H1 (cell line): Measurements from ENCODE around the gene FRMD4B. TPM values are rescaled to one million over a fixed set of nuclear protein-coding genes. Genes with fewer than 3 reads are reported as not detected.

Source experiments
- CTCF ChIA-PET: fragments of 300-600 bp; sonication (Branson Sonifier 250); formaldehyde crosslinking; loops from one replicate; lab custom pipeline; 2021; ENCODE audit not compliant: partially characterized antibody; lab: Charles Lee
- POLR2A ChIA-PET: fragments of 300-600 bp; sonication (Branson Sonifier 250); formaldehyde crosslinking; loops from one replicate; lab custom pipeline; 2021; ENCODE audit warnings: inconsistent platforms; ENCODE audit not compliant: partially characterized antibody; lab: Charles Lee
- DNase-seq, 2 experiments: peaks; one replicate each; pipeline versions ENCODE4 v3.0.0 to v3.0.0-alpha.2; 2010 to 2022; ENCODE audit warnings: low spot score in 2 of 2, low read depth in 1 of 2, mixed read lengths in 1 of 2
- FAIRE-seq: peaks from 2 replicates; lab custom pipeline; 2011; peaks lifted over from hg19 to GRCh38; lab: Jason Lieb, UNC
- H2AFZ ChIP-seq: 2 replicates; pipeline ENCODE4 v1.8.1; 2012; ENCODE audit warnings: low read length, inconsistent platforms
- H2AK5ac ChIP-seq: 2 replicates; pipeline ENCODE4 v1.6.1; 2013; ENCODE audit warnings: low read depth, low read length
- H2BK120ac ChIP-seq: replicated peaks from 2 replicates; pipeline ENCODE3; 2013; ENCODE audit warnings: low read depth, low read length, inconsistent platforms
- H2BK12ac ChIP-seq: 2 replicates; pipeline ENCODE4 v1.6.1; 2013; ENCODE audit warnings: low read depth, low read length
- H2BK15ac ChIP-seq: 2 replicates; pipeline ENCODE4 v1.6.1; 2013; ENCODE audit warnings: low read length
- H2BK20ac ChIP-seq: 2 replicates; pipeline ENCODE4 v1.6.1; 2013; ENCODE audit warnings: low read length
- H2BK5ac ChIP-seq: 2 replicates; pipeline ENCODE4 v1.6.1; 2013; ENCODE audit warnings: low read depth, low read length
- H3K14ac ChIP-seq: 2 replicates; pipeline ENCODE4 v1.6.1; 2013; ENCODE audit warnings: inconsistent platforms; ENCODE audit not compliant: insufficient read length
- H3K18ac ChIP-seq: 2 replicates; pipeline ENCODE4 v1.6.1; 2013; ENCODE audit warnings: low read length; ENCODE audit errors: extremely low read depth
- H3K23ac ChIP-seq: 2 replicates; pipeline ENCODE4 v1.6.1; 2013; ENCODE audit warnings: inconsistent platforms; ENCODE audit not compliant: insufficient read length
- H3K23me2 ChIP-seq: 2 replicates; pipeline ENCODE4 v1.6.1; 2013; ENCODE audit warnings: low read depth, low read length
- H3K27ac ChIP-seq: 2 replicates; pipeline ENCODE4 v1.6.1; 2011; ENCODE audit warnings: low read depth, low read length, inconsistent platforms
- H3K27me3 ChIP-seq, 4 experiments: replicated peaks in 1 of 4; 1 replicate in 1 of 4; 2 replicates in 3 of 4; pipeline versions ENCODE4 v1.6.1 to v1.8.1; 2011 to 2013; ENCODE audit warnings: low read length in 3 of 4, mild to moderate bottlenecking in 3 of 4, inconsistent platforms in 2 of 4, mixed read lengths in 2 of 4, moderate library complexity in 1 of 4; ENCODE audit not compliant: control insufficient read depth in 3 of 4, insufficient read depth in 3 of 4; ENCODE audit errors: extremely low read depth in 1 of 4
- H3K36me3 ChIP-seq, 4 experiments: 2 replicates each; pipeline versions ENCODE4 v1.6.1 to v1.8.1; 2011 to 2013; ENCODE audit warnings: mild to moderate bottlenecking in 4 of 4, low read length in 3 of 4, moderate library complexity in 2 of 4, control low read depth in 1 of 4, inconsistent platforms in 1 of 4; ENCODE audit not compliant: insufficient read depth in 4 of 4, control insufficient read depth in 2 of 4
- H3K4ac ChIP-seq: replicated peaks from 2 replicates; pipeline ENCODE3; 2013; ENCODE audit warnings: low read length, low read depth, mixed read lengths, inconsistent platforms; ENCODE audit not compliant: insufficient read length
- H3K4me1 ChIP-seq, 4 experiments: replicated peaks in 1 of 4; 1 replicate in 1 of 4; 2 replicates in 3 of 4; pipeline versions ENCODE4 v1.6.1 to v1.8.1; 2011 to 2013; ENCODE audit warnings: low read length in 3 of 4, inconsistent platforms in 2 of 4, mixed read lengths in 1 of 4; ENCODE audit not compliant: insufficient read depth in 4 of 4, control insufficient read depth in 3 of 4
- H3K4me2 ChIP-seq, 2 experiments: 2 replicates each; pipeline versions ENCODE4 v1.6.1 to v1.8.1; 2011 to 2013; ENCODE audit warnings: low read depth in 2 of 2, low read length in 2 of 2, control low read depth in 1 of 2, inconsistent platforms in 1 of 2, mild to moderate bottlenecking in 1 of 2; ENCODE audit not compliant: insufficient read depth in 1 of 2
- H3K4me3 ChIP-seq, 4 experiments: fragments of 200-600, 300-600 bp in 1 of 4; sonication (generic), shearing (Covaris generic), sonication (Bioruptor Twin) in 1 of 4; 2 replicates each; pipeline versions ENCODE4 v1.5.1 to v1.8.1; 2011 to 2016; ENCODE audit warnings: low read length in 4 of 4, low read depth in 3 of 4, control low read depth in 2 of 4, inconsistent platforms in 2 of 4, mild to moderate bottlenecking in 2 of 4, mixed read lengths in 1 of 4, moderate library complexity in 1 of 4; ENCODE audit not compliant: insufficient read depth in 2 of 4; ENCODE audit errors: extremely low read depth in 1 of 4
- H3K56ac ChIP-seq: replicated peaks from 2 replicates; pipeline ENCODE3; 2013; ENCODE audit warnings: low read depth, mild to moderate bottlenecking, mixed read lengths, low read length, inconsistent platforms; ENCODE audit not compliant: insufficient read length
- H3K79me1 ChIP-seq: 2 replicates; pipeline ENCODE4 v1.6.1; 2013; ENCODE audit warnings: low read depth, low read length, control low read depth
- H3K79me2 ChIP-seq, 2 experiments: 2 replicates each; pipeline versions ENCODE4 v1.6.1 to v1.8.1; 2012 to 2013; ENCODE audit warnings: low read length in 2 of 2, mild to moderate bottlenecking in 2 of 2, inconsistent platforms in 1 of 2; ENCODE audit not compliant: insufficient read depth in 2 of 2, control insufficient read depth in 1 of 2
- H3K9ac ChIP-seq, 4 experiments: replicated peaks in 1 of 4; 1 replicate in 1 of 4; 2 replicates in 3 of 4; pipeline versions ENCODE4 v1.6.1 to v1.8.1; 2011 to 2013; ENCODE audit warnings: low read depth in 3 of 4, low read length in 3 of 4, control low read depth in 2 of 4, mild to moderate bottlenecking in 2 of 4, moderate library complexity in 2 of 4, inconsistent platforms in 1 of 4; ENCODE audit errors: extremely low read depth in 1 of 4
- H3K9me3 ChIP-seq, 2 experiments: 2 replicates each; pipeline versions ENCODE4 v1.6.1 to v1.8.1; 2012 to 2013; ENCODE audit warnings: mild to moderate bottlenecking in 2 of 2, moderate library complexity in 2 of 2, control low read depth in 1 of 2, inconsistent platforms in 1 of 2, low read depth in 1 of 2, low read length in 1 of 2, mixed read lengths in 1 of 2; ENCODE audit not compliant: insufficient read depth in 2 of 2
- H4K20me1 ChIP-seq, 2 experiments: replicated peaks in 1 of 2; 2 replicates each; pipeline versions ENCODE3 to v1.8.1; 2011 to 2013; ENCODE audit warnings: inconsistent platforms in 2 of 2, low read length in 2 of 2, mild to moderate bottlenecking in 1 of 2; ENCODE audit not compliant: insufficient read depth in 2 of 2, control insufficient read depth in 1 of 2
- H4K5ac ChIP-seq: 2 replicates; pipeline ENCODE4 v1.6.1; 2013; ENCODE audit warnings: low read length, low read depth, mixed read lengths, inconsistent platforms; ENCODE audit not compliant: insufficient read length
- H4K8ac ChIP-seq: 2 replicates; pipeline ENCODE4 v1.8.0; 2013; ENCODE audit warnings: mild to moderate bottlenecking, moderate library complexity, low read length, inconsistent platforms; ENCODE audit not compliant: insufficient read depth; ENCODE audit errors: extremely low read depth
- H4K91ac ChIP-seq: replicated peaks from 2 replicates; pipeline ENCODE3; 2013; ENCODE audit warnings: low read length, mixed read lengths, inconsistent platforms; ENCODE audit not compliant: insufficient read length
- BACH1 ChIP-seq: IDR thresholded peaks from 2 replicates; pipeline ENCODE4 v1.6.1; 2012; ENCODE audit warnings: low read length, improper control_type of control experiment
- GABPA ChIP-seq: IDR thresholded peaks from 2 replicates; pipeline ENCODE4 v1.6.1; 2011; ENCODE audit warnings: mild to moderate bottlenecking, low read length, moderate library complexity, borderline replicate concordance; ENCODE audit not compliant: insufficient read depth
- JUND ChIP-seq: IDR thresholded peaks from 2 replicates; pipeline ENCODE4 v1.6.1; 2011; ENCODE audit warnings: mild to moderate bottlenecking, improper control_type of control experiment, low read length
- KDM4A ChIP-seq: IDR thresholded peaks from one replicate; pipeline ENCODE4 v1.7.1; 2012; ENCODE audit warnings: low read depth, mild to moderate bottlenecking, moderate library complexity, low read length, inconsistent platforms; ENCODE audit not compliant: severe bottlenecking
- POLR2A ChIP-seq, 2 experiments: IDR thresholded peaks; 1 replicate in 1 of 2; 2 replicates in 1 of 2; pipeline ENCODE4 v1.6.1; 2011; ENCODE audit warnings: low read depth in 2 of 2, low read length in 2 of 2, mild to moderate bottlenecking in 2 of 2; ENCODE audit errors: control extremely low read depth in 1 of 2
- RXRA ChIP-seq: IDR thresholded peaks from 2 replicates; pipeline ENCODE4 v1.6.1; 2011; ENCODE audit warnings: low read depth, mild to moderate bottlenecking, low read length, moderate library complexity; ENCODE audit not compliant: insufficient read depth
- SIN3A ChIP-seq, 2 experiments: IDR thresholded peaks in 1 of 2; conservative IDR thresholded peaks in 1 of 2; 2 replicates each; pipeline ENCODE4 v1.6.1; 2011 to 2012; ENCODE audit warnings: low read length in 2 of 2, improper control_type of control experiment in 1 of 2, low read depth in 1 of 2, mild to moderate bottlenecking in 1 of 2
- SIX5 ChIP-seq: IDR thresholded peaks from 2 replicates; pipeline ENCODE4 v1.6.1; 2011; ENCODE audit warnings: mild to moderate bottlenecking, low read depth, low read length
- SP2 ChIP-seq: IDR thresholded peaks from 2 replicates; pipeline ENCODE4 v1.6.1; 2012; ENCODE audit warnings: mild to moderate bottlenecking, low read length, inconsistent platforms
- SP4 ChIP-seq: IDR thresholded peaks from 2 replicates; pipeline ENCODE4 v1.6.1; 2012; ENCODE audit warnings: low read length, inconsistent platforms
- SRF ChIP-seq: IDR thresholded peaks from 2 replicates; pipeline ENCODE4 v1.6.1; 2011; ENCODE audit warnings: mild to moderate bottlenecking, low read depth, low read length, moderate library complexity
- USF2 ChIP-seq: IDR thresholded peaks from 2 replicates; pipeline ENCODE4 v1.6.1; 2011; ENCODE audit warnings: low read length, improper control_type of control experiment
- WGBS, 2 experiments: shearing (Covaris generic) in 1 of 2; methylation state at CpG; one replicate each; pipeline versions ENCODE4 v1.1.6 to v1.1.7; 2013 to 2015; ENCODE audit warnings: low lambda C conversion rate in 2 of 2, mixed read lengths in 2 of 2, inconsistent platforms in 1 of 2, low coverage in 1 of 2, missing lambda C conversion rate in 1 of 2; ENCODE audit not compliant: insufficient replicate concordance in 2 of 2, insufficient coverage in 1 of 2, insufficient read length in 1 of 2; ENCODE audit errors: extremely low coverage in 1 of 2, missing lambda C conversion rate in 1 of 2; 5-methylcytosine and 5-hydroxymethylcytosine counted together
- polyA plus RNA-seq, 7 experiments: library from polyadenylated mRNA; depleted of rRNA in 3 of 7; stranded (reverse) in 5 of 7; unstranded in 2 of 7; fragments of >200 nt in 5 of 7; fragments of 200-250 nt in 2 of 7; gene quantifications; 1 replicate in 5 of 7; 2 replicates in 1 of 7; 4 replicates in 1 of 7; pipeline versions ENCODE4 v1.2.1 to v1.2.3, GENCODE V29; 2011 to 2013; ENCODE audit warnings: missing spikeins in 2 of 7, mixed read lengths in 2 of 7
- total RNA-seq: library from RNA; stranded (reverse); fragmentation: NEBNext Ultra II Directional; extraction: Animal tissue kit (Norgen Biotek cat#: 25700); gene quantifications from 2 replicates; pipeline ENCODE4 v1.2.1, GENCODE V29; 2021

FRMD4B gene
- total and polyA plus RNA-seq, 2 of the 8 experiments (the other 6 are each of a cell fraction or from before 2014, with no cell fraction given), result 2.7 to 7.2 TPM

- Histone ChIP-seq H2BK20ac (no peak overlapping the region), H3K79me1 (no peaks in the 10 kb centered on the region; the same call in 1 of the 2 replicates), H3K36me3 (no peaks in the 10 kb centered on the region), H3K27me3 (peaks cover 0 to 1% (median 0%) of the 10 kb centered on the region in 4 experiments; a peak in 1 of 7 replicates), H4K5ac (no peak overlapping the region), H4K91ac (no peak overlapping the region), H3K79me2 (no peaks in the 10 kb centered on the region), H3K23ac (no peak overlapping the region), H3K23me2 (no peaks in the 10 kb centered on the region), H3K9me3 (no peaks in the 10 kb centered on the region), H2BK12ac (no peak overlapping the region), H3K56ac (no peak overlapping the region), H3K4me2 (no peak overlapping the region), H3K18ac (no peak overlapping the region), H3K4me3 (no peak overlapping the region), H2BK120ac (no peak overlapping the region), H4K8ac (no peak overlapping the region), H3K9ac (no peak overlapping the region), H3K4me1 (no peaks in the 10 kb centered on the region), H2AFZ (no peak overlapping the region), H3K14ac (no peak overlapping the region), H3K27ac (no peak overlapping the region), H2BK5ac (no peak overlapping the region), H4K20me1 (no peaks in the 10 kb centered on the region), H3K4ac (no peak overlapping the region), H2AK5ac (no peak overlapping the region), H2BK15ac (no peak overlapping the region)
- CTCF ChIA-PET, result interaction anchor here (0.5 to 2.0 kb wide), 8 partner anchors 8 to 621 kb away, joined by 3 to 5 read pairs (median 3); no protein-coding TSS in a partner anchor
- POLR2A ChIA-PET, result no interaction called here
- FAIRE-seq (no peak), DNase-seq (no peak)
- 97% methylated on average over 6 of the region's 6 CpGs; no CpG with 5 or more reads in 1 of the 2 experiments for WGBS, 2 experiments
- no peak for TF ChIP-seq RXRA
- no peak for TF ChIP-seq BACH1
- TF ChIP-seq KDM4A, result no peak
- TF ChIP-seq POLR2A (IDR thresholded peaks at IDR 0.05; ENCODE audit: control extremely low read depth in 1 of 2, low read depth in 2 of 2, low read length in 2 of 2), result no peak
- no peak for TF ChIP-seq USF2
- TF ChIP-seq SRF, result no peak
- TF ChIP-seq SP4, result no peak
- no peak for TF ChIP-seq SP2
- TF ChIP-seq JUND, result no peak
- no peak for TF ChIP-seq GABPA
- no peak for TF ChIP-seq SIN3A (conservative IDR thresholded peaks at IDR 0.05 in 1 of 2, IDR thresholded peaks at IDR 0.05 in 1 of 2; ENCODE audit: low read depth in 1 of 2, low read length in 2 of 2)
- no peak for TF ChIP-seq SIX5
These were observed 47.5 kb upstream of the FRMD4B start for GRCh38 chr3:69433121-69433968.
